Mucosa of stomach (tissue), 1 donor: ENCODE data around the gene MS4A15.
"Not testable (repeated sequence)": the region's sequence is repeated elsewhere in the genome, so short reads cannot be mapped to it uniquely, and the experiment has no call there.

Source experiments
- H3K27me3 ChIP-seq: one replicate; pipeline ENCODE4 v1.7.0; 2013; ENCODE audit warnings: mild to moderate bottlenecking, low read length; ENCODE audit not compliant: control insufficient read depth, insufficient read depth
- H3K36me3 ChIP-seq: one replicate; pipeline ENCODE4 v1.7.0; 2013; ENCODE audit warnings: low read length; ENCODE audit not compliant: control insufficient read depth, insufficient read depth
- H3K4me1 ChIP-seq: one replicate; pipeline ENCODE4 v1.7.0; 2013; ENCODE audit warnings: mild to moderate bottlenecking, low read length; ENCODE audit not compliant: control insufficient read depth, insufficient read depth
- H3K4me3 ChIP-seq: one replicate; pipeline ENCODE4 v1.7.0; 2013; ENCODE audit warnings: low read length
- H3K9ac ChIP-seq: one replicate; pipeline ENCODE4 v1.7.0; 2013; ENCODE audit warnings: mild to moderate bottlenecking, low read length, moderate library complexity
- H3K9me3 ChIP-seq: one replicate; pipeline ENCODE4 v1.7.0; 2013; ENCODE audit warnings: mild to moderate bottlenecking, low read length, moderate library complexity; ENCODE audit not compliant: control insufficient read depth
- donor health status: Pancreatic carcinoma.

Gene MS4A15

DNA sequence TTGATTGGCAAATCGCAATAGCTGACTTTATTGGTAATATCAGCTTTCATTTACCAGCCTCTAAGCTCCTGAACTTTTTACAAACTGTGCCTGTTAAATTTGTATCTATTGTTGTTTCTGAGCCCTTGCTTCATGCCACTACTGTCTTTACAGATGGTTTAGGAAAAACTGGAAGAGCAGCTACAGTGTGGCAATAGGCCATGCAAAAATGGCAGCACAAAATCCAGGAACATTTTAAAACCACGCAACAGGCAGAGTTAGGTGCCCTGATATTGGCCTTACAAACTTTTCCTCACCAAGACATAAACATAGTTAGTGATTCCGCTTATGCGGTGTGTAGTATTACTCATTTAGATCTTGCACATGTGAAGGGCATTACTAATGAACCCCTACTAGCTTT lies 2.0 kb downstream of the MS4A15 start:
- H3K4me3 ChIP-seq, H3K4me1 ChIP-seq, H3K36me3 ChIP-seq, H3K9ac ChIP-seq, H3K9me3 ChIP-seq, H3K27me3 ChIP-seq: not testable (repeated sequence)

DNA sequence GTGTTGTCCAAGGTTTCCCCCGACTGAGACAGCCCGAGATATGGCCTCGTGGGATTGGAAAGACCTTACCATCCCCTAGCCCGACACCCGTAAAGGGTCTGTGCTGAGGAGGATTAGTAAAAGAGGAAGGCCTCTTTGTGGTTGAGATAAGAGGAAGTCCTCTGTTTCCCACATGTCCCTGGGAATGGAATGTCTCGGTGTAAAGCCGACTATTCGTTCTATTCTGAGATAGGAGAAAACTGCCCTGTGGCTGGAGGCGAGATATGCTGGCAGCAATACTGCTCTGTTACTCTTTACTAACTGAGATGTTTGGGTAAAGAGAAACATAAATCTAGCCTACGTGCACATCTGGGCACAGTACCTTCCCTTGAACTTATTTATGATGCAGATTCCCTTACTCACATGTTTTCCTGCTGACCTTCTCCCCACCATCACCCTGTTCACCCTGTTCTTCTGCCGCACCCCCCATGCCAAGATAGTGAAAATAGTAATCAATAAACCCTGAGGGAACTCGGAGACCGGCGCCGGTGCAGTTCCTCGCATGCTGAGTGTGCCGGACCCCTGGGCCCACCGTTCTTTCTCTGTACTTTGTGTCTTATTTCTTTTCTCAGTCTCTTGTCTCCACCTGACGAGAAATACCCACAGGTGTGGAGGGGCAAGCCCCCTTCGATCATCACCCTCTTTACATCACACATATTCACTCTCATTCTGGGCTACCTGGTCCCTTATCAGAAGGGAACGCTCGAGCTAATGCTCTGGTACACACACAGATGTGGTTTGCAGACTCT lies 3.0 kb downstream of the MS4A15 start:
- not testable (repeated sequence) for H3K27me3 ChIP-seq, H3K36me3 ChIP-seq, H3K4me1 ChIP-seq, H3K4me3 ChIP-seq, H3K9me3 ChIP-seq, H3K9ac ChIP-seq

DNA sequence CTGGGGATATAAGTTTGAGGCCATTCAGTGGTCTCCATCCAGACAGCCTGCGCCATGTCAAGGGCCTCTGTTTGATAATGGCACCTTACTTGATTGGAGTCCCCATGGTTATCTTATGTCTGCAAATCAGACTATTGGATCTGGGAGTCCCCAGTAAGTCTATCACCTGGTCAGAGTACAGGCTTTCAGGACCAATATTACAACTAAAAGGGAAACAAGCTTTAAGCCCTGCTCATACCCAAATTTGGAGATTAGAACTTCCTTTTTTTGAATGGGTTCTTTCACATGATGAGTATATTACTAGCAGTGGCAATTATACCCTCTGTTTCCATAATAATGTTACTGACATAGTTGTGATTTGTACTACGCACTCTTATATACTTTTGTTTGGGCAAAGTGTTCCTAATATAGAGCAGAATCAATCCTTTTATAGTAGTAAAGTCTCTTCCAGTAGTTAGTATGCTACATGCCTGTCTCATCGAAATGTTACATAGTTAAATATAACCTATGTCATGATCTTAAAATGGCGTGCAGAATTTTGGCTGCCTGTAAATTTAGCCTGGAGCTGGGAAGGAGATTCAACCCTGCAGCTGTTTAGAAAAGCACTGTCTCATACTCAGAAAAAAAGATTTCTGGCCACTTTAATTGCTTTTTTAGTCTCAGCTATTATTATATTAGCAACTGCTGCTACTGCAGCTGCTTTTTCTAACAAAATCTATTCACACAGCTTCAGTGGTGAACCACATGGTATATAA lies 4.9 kb downstream of the MS4A15 start:
- Histone ChIP-seq H3K4me3 (no peak overlapping the region), H3K36me3 (no peaks in the 10 kb centered on the region), H3K4me1 (peaks cover under 1% of the 10 kb centered on the region), H3K27me3 (no peaks in the 10 kb centered on the region), H3K9me3 (no peaks in the 10 kb centered on the region), H3K9ac (no peak overlapping the region)

DNA sequence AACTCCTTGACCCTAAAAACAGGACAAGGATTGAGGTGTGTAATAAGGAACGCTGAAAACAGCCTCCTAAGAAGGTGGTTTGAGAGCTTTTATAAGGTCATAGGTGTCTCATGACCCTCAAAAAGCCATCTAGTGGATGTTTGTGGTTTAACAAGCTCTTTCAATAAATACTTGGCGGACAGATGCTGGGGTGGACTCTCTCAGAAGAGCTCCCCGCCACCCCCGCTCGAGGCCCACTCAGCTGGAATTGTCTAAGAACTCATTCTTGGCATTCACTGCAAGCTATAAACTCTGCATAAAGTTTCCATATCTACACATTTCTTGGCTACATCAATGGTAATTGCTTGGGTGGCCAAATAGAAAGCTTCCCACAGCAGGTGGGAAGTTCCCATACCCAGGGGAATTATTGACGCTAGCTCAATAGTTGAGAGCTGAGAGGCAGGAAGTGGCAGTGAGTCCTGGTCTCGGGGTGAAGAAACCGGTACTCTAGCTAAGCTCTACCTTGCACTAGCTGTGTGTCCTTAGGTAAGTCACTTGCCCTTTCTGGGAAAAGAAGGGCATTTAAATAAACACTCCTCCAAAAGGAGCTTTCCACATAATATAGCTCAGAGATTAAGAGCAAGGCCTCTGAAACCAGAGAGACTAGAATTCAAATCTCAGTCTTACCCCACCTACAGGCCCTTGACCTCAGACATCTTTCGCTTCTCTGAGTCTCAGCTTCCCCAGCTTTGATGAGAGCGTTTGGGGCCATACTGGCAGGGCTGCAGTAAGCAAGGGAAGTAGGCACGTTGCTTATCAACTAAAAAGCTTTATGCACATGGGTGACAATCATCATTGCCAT lies 6.4 kb downstream of the MS4A15 start:
- no peaks in the 10 kb centered on the region for H3K36me3 ChIP-seq
- no peaks in the 10 kb centered on the region for H3K27me3 ChIP-seq

DNA sequence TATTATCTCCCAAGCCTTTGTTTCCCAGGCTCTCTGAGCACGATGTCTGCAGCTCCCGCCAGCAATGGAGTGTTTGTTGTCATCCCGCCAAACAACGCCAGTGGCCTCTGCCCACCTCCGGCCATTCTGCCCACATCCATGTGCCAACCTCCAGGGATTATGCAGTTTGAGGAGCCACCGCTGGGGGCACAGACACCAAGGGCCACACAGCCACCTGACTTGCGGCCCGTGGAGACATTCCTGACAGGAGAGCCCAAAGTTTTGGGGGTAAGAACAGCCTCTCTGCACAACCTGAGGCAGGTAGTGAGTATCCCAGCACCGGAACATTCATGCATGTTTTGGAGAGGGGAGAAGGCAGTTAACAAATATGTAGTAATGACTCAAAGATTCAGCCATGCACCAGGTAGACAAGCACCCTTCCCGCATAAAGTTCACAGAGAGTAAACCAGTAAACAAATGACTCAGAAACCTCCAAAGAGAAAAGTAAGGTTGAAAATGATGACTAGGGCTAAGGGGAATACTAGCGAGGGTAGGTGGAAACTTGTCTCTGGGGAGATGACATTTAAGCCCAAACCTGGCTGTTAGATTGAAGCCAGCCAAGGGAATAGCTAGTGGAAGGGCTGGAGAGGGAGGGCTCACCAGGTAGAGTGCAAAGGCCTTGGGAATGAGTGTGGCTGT lies 7.2 kb downstream of the MS4A15 start:
- Histone ChIP-seq H3K36me3 (no peaks in the 10 kb centered on the region), H3K9ac (no peak overlapping the region), H3K27me3 (no peaks in the 10 kb centered on the region), H3K9me3 (no peaks in the 10 kb centered on the region), H3K4me1 (no peaks in the 10 kb centered on the region), H3K4me3 (no peak overlapping the region)

More for the DNA sequence above, 6.4 kb downstream of the MS4A15 start:
- Histone ChIP-seq H3K9ac (no peak overlapping the region), H3K9me3 (no peaks in the 10 kb centered on the region), H3K4me1 (no peaks in the 10 kb centered on the region), H3K4me3 (no peak overlapping the region)

DNA sequence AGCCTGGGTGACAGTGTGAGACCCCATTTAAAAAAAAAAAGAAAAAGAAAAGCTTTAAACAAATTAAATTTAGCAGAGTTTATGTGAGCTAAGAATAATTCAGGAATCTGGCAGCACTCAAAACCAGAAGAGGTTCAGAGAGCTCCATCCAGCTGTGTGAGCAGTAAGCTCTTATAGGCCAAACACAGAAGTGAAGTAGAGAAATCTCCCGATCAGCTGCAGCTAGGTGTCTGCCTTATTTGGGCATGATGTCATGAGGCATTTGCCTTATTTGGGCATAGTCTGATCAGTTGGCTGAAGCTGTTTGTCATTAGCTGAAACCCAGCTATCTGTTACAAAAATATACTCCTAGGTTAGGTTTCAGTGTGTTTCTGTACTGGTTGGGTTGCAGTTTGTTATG lies 8.2 kb downstream of the MS4A15 start:
- no peak overlapping the region for H3K9ac ChIP-seq
- no peaks in the 10 kb centered on the region for H3K9me3 ChIP-seq
- no peaks in the 10 kb centered on the region for H3K27me3 ChIP-seq
- H3K4me3 ChIP-seq: no peak overlapping the region
- H3K36me3 ChIP-seq: no peaks in the 10 kb centered on the region
- no peaks in the 10 kb centered on the region for H3K4me1 ChIP-seq

DNA sequence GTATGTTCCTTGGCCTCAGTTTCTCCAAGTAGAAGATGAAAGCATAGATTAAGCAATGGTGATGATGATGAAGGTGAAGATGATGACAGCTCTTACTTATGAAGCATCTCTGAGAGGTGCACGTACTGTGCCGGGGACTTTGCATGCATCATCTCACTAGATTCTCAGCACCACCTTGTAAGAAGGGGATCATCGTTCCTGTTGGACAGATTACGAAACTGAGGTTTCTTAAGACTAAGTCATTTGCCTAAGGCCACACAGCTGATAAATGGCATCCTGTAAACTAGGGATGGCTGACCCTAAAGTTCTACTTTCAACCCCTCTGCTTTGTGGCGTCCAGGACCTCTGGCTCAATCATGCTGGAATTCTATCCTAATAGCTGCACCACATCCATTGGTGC lies 8.7 kb downstream of the MS4A15 start:
- H3K9ac ChIP-seq: no peak overlapping the region
- no peaks in the 10 kb centered on the region for H3K27me3 ChIP-seq
- H3K36me3 ChIP-seq: no peaks in the 10 kb centered on the region
- H3K9me3 ChIP-seq: no peaks in the 10 kb centered on the region
- H3K4me3 ChIP-seq: no peak overlapping the region
- no peaks in the 10 kb centered on the region for H3K4me1 ChIP-seq

DNA sequence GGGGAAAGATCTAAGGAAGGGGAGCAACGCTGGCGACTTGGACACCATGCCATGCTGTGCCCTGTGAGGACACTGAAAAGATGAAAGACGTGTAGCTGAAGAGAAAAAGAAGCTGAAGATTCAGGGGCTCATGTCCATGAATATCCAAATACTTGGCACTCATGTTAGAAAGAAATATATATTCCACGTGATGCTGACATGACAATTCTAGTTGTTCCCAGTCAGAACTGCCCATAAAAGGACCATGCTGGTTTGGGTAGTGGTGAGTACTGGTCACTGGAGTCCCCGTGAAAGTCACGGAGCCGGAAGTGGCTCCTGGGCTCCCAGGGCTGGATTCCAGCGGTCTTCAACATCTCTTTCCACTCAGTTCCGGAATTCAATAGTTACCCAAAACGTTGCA lies 9.9 kb downstream of the MS4A15 start:
- Histone ChIP-seq H3K36me3 (no peaks in the 10 kb centered on the region), H3K9me3 (no peaks in the 10 kb centered on the region), H3K4me1 (no peaks in the 10 kb centered on the region), H3K9ac (no peak overlapping the region), H3K27me3 (peaks cover 3% of the 10 kb centered on the region), H3K4me3 (no peak overlapping the region)

DNA sequence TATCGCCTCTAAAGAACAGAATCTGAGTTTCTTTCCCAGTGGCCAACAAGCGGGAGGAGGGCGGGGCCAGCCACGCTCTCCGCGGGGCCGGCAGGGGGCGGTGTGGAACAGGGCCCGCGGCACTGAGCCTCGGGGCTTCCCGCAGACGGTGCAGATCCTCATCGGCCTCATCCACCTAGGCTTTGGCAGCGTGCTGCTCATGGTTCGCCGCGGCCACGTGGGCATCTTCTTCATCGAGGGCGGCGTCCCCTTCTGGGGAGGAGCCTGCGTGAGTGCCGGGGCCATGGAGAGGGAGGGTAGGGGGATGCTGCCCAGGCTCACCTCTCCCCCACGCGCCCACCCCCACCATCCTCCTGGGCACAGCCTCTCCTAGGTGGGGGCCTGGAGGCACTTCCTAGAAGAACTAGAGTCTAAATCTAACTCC lies 10.7 kb downstream of the MS4A15 start:
- Histone ChIP-seq H3K9ac (no peak overlapping the region), H3K4me1 (no peaks in the 10 kb centered on the region), H3K36me3 (no peaks in the 10 kb centered on the region), H3K9me3 (no peaks in the 10 kb centered on the region), H3K27me3 (peaks cover 3% of the 10 kb centered on the region), H3K4me3 (no peak overlapping the region)

DNA sequence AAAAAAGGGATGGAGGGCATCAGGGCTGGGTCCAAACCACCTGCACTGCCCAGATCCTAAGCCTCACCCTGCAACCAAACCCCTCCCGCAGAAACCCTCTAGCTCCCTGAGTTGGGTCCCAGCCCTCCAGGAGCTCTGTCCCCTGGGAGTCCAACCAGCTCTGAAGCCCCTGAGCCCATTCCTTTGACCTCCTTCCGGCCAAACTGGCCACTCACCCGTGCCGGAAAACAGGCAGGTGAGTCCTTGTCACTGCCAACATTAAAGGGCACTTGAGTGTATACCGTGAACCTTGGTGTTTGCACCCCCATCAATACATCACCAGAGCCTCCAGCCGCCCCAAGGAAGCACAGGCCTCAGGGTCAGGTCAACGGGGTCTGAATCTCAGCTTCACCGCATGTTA lies 11.5 kb downstream of the MS4A15 start:
- H3K4me3 ChIP-seq: no peak overlapping the region
- no peaks in the 10 kb centered on the region for H3K36me3 ChIP-seq
- H3K9ac ChIP-seq: no peak overlapping the region
- no peaks in the 10 kb centered on the region for H3K9me3 ChIP-seq
- peaks cover 3% of the 10 kb centered on the region for H3K27me3 ChIP-seq
- no peaks in the 10 kb centered on the region for H3K4me1 ChIP-seq

DNA sequence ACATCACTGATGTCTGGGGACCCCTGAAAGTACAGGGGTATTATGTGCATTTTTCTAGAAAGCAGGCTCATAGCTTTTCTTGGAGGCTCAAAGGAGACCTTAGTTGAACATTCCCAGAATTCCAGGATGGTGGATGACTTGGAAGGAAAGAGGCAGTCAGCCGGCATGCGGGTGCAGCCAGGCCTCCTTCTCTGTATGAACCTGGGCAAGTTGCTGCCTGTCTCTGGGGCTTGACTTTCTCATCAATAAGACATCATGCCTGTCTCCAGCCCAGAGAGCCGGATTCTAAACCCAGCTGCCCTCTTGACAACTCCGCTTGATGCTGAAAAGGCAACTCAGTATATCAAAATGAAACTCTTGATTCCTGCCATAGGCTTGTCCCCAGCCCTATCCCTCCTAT lies 12.6 kb downstream of the MS4A15 start:
- Histone ChIP-seq H3K36me3 (no peaks in the 10 kb centered on the region), H3K9ac (no peak overlapping the region), H3K27me3 (peaks cover 3% of the 10 kb centered on the region), H3K4me1 (no peaks in the 10 kb centered on the region), H3K9me3 (no peaks in the 10 kb centered on the region), H3K4me3 (no peak overlapping the region)
